A673 (cell line): ENCODE measurements around the gene ATIC. TPM values are rescaled to one million over a fixed set of nuclear protein-coding genes. Genes with fewer than 3 reads are reported as not detected.

Experiments used
- BruUV-seq: library from RNA; stranded (reverse); fragments of 400-500 nt; replicated peaks from 2 replicates; lab custom pipeline; 2021; lab: Mats Ljungman, UMichigan
- CTCF ChIA-PET: fragments of 300-600 bp; sonication (Branson Sonifier 250); formaldehyde crosslinking; loops from one replicate; lab custom pipeline; 2022; ENCODE audit warnings: antibody characterized with exemption; lab: Charles Lee
- POLR2A ChIA-PET: fragments of 300-600 bp; sonication (Branson Sonifier 250); formaldehyde crosslinking; loops from one replicate; lab custom pipeline; 2022; ENCODE audit warnings: antibody characterized with exemption; ENCODE audit not compliant: low non-redundant PET; lab: Charles Lee
- DNase-seq: peaks from one replicate; pipeline ENCODE4 v3.0.0-alpha.2; 2015; ENCODE audit warnings: low spot score
- H3K27ac ChIP-seq: fragments of 200-600 bp; sonication (generic); 2 replicates; pipeline ENCODE4 v1.5.1; 2016; ENCODE audit warnings: mixed run types, low read depth, mild to moderate bottlenecking, mixed read lengths, antibody characterized with exemption, low read length; ENCODE audit not compliant: poor library complexity, severe bottlenecking
- H3K27me3 ChIP-seq: fragments of 200-600 bp; sonication (generic); replicated peaks from 2 replicates; pipeline ENCODE4 v1.6.1; 2017; ENCODE audit warnings: mixed run types, low read depth, mild to moderate bottlenecking, mixed read lengths, antibody characterized with exemption, low read length; ENCODE audit not compliant: insufficient read depth, poor library complexity
- H3K36me3 ChIP-seq: fragments of 200-600 bp; sonication (generic); 2 replicates; pipeline ENCODE4 v1.6.1; 2016; ENCODE audit warnings: mixed run types, mild to moderate bottlenecking, mixed read lengths, antibody characterized with exemption, low read length; ENCODE audit not compliant: insufficient read depth, poor library complexity, severe bottlenecking
- H3K4me1 ChIP-seq: fragments of 200-600 bp; sonication (generic); 2 replicates; pipeline ENCODE4 v1.6.1; 2017; ENCODE audit warnings: mixed run types, mild to moderate bottlenecking, mixed read lengths, antibody characterized with exemption, low read length; ENCODE audit not compliant: insufficient read depth, poor library complexity, severe bottlenecking
- H3K4me3 ChIP-seq: fragments of 200-600 bp; sonication (generic); 2 replicates; pipeline ENCODE4 v1.5.1; 2016; ENCODE audit warnings: low read depth, mixed run types, mild to moderate bottlenecking, mixed read lengths, low read length; ENCODE audit not compliant: poor library complexity, severe bottlenecking
- H3K9me3 ChIP-seq: fragments of 200-600 bp; sonication (generic); 2 replicates; pipeline ENCODE4 v1.6.1; 2016; ENCODE audit warnings: mixed run types, low read depth, mild to moderate bottlenecking, mixed read lengths, antibody characterized with exemption, low read length; ENCODE audit not compliant: poor library complexity, severe bottlenecking
- EZH2 ChIP-seq: fragments of 200-600 bp; sonication (generic); IDR thresholded peaks from 2 replicates; pipeline ENCODE4 v1.6.1; 2017; ENCODE audit warnings: borderline replicate concordance, low read depth, mild to moderate bottlenecking, mixed read lengths, antibody characterized with exemption, low read length; ENCODE audit not compliant: poor library complexity, severe bottlenecking
- intact Hi-C: fragments of 100-400 bp; cut with micrococcal nuclease; formaldehyde crosslinking; loops from one replicate; pipeline ENCODE4 v1.10.0; 2022; ENCODE audit not compliant: unreplicated experiment
- total RNA-seq: library from RNA; stranded (reverse); gene quantifications from 2 replicates; pipeline ENCODE4 v1.2.3, GENCODE V29; 2021
- TF ChIP-seq, protein P1 (sequence below): fragments of 300-800, 200-600 bp; sonication (generic); conservative IDR thresholded peaks from 2 replicates; pipeline ENCODE4 v1.5.1; 2017; ENCODE audit warnings: low read depth, mild to moderate bottlenecking, antibody characterized with exemption, low read length, moderate library complexity, mixed read lengths

Gene ATIC
- total RNA-seq, 1 experiment from 2014 or later: 328 TPM

DNA sequence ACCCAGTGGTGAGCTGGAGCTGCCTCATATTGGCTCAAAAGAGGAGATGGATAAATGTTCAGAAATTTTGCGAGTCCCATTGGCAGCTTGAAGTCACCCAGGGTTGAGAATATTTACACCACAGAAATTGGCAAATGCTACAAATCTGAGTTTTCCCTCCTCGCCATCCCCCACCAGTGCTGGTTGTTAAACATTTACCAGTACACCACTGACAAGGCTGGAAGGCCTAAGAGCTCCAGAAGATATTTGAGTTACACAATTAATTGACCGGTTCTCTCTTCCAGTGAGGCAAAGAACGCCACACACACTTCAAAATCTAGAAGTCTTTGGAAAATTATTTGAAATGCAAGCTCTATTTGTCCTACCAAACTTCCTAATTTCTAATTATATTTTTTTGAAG lies 47.5 kb upstream of the ATIC start:
- TF ChIP-seq, protein P1, sequence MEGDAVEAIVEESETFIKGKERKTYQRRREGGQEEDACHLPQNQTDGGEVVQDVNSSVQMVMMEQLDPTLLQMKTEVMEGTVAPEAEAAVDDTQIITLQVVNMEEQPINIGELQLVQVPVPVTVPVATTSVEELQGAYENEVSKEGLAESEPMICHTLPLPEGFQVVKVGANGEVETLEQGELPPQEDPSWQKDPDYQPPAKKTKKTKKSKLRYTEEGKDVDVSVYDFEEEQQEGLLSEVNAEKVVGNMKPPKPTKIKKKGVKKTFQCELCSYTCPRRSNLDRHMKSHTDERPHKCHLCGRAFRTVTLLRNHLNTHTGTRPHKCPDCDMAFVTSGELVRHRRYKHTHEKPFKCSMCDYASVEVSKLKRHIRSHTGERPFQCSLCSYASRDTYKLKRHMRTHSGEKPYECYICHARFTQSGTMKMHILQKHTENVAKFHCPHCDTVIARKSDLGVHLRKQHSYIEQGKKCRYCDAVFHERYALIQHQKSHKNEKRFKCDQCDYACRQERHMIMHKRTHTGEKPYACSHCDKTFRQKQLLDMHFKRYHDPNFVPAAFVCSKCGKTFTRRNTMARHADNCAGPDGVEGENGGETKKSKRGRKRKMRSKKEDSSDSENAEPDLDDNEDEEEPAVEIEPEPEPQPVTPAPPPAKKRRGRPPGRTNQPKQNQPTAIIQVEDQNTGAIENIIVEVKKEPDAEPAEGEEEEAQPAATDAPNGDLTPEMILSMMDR: no peak
- no peak for TF ChIP-seq EZH2
- Histone ChIP-seq H3K9me3 (no peaks in the 10 kb centered on the region), H3K27ac (no peak overlapping the region), H3K4me1 (peaks cover 8% of the 10 kb centered on the region), H3K4me3 (no peak overlapping the region), H3K36me3 (no peaks in the 10 kb centered on the region), H3K27me3 (no peaks in the 10 kb centered on the region)
- DNase-seq: no peak
- ChIA-PET POLR2A (no interaction called here), CTCF (no interaction called here)
- no TSS peak for BruUV-seq
- intact Hi-C loops: no loop called here

DNA sequence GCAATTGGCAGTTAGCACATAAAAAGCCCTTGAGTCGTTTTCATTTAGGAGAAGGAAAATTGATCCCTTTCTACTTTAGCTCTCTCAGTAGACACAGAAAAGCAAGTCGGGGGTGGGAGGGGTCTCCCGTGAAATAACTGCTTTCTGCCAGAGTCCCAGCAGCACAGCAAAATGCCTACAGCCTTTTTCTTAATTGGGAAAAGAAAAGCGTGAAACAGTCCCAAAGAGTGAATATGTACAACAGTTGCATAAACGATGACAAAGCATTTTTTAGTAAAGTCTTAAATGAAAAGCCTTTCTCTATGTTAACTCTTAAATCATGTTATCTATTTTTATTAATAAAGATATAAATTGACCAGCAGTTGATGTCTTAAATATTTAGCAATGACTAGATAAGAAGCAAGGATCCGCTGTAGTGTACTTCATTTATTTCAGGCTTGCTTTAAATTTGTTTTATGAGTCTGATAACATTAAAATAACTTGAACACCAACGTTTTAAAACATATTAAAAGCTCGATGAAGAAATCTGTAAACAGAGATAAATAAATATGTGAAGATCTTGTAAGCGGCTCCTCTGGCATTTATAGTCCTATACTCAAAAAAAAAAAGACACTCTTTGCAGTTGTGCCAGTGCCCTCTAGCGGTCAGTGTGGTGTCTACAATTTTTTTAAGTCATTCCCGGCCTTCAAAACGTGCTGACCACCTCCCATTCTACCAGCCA lies 42.3 kb upstream of the ATIC start:
- Histone ChIP-seq H3K9me3 (no peaks in the 10 kb centered on the region), H3K36me3 (no peaks in the 10 kb centered on the region), H3K4me3 (no peak overlapping the region), H3K27me3 (no peaks in the 10 kb centered on the region), H3K27ac (no peak overlapping the region), H3K4me1 (peaks cover 7% of the 10 kb centered on the region)
- CTCF ChIA-PET: interaction anchor here (0.6 to 0.7 kb wide), 5 partner anchors 308 to 953 kb away, joined by 3 to 5 read pairs (median 3); no protein-coding TSS in a partner anchor
- intact Hi-C loops: loop anchor here (2.0 to 5.0 kb wide), 2 partner anchors 309 to 653 kb away; no protein-coding TSS in a partner anchor
- TF ChIP-seq, protein P1: peak; percentile 92
- no peak for TF ChIP-seq EZH2
- DNase-seq: peak; percentile 88
- POLR2A ChIA-PET: interaction anchor here (0.7 kb wide), 1 partner anchor 1229 kb away, joined by 3 read pairs; no protein-coding TSS in a partner anchor
- BruUV-seq: no TSS peak

DNA sequence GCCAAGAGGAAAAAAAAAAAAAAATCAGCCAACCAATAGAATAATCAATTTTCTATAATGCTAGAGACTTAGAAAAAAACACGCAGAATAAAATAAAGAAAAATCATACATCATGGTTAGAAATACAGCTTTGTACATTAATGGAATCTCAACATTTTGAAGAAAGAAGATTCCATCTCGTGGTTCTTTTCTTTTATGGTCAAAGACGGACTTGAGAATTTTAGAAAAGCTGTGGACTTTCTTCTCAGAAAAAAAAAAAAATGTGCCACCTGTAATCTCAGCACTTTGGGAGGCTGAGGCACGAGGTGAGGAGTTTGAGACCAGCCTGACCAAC lies 41.8 kb upstream of the ATIC start:
- Histone ChIP-seq H3K27me3 (no peaks in the 10 kb centered on the region), H3K4me1 (peaks cover 7% of the 10 kb centered on the region), H3K9me3 (no peaks in the 10 kb centered on the region), H3K4me3 (no peak overlapping the region), H3K36me3 (no peaks in the 10 kb centered on the region), H3K27ac (no peak overlapping the region)
- ChIA-PET POLR2A (no interaction called here), CTCF (interaction anchor here (0.7 kb wide), 3 partner anchors 310 to 953 kb away, joined by 3 to 5 read pairs (median 3); no protein-coding TSS in a partner anchor)
- intact Hi-C loops: no loop called here
- no TSS peak for BruUV-seq
- TF ChIP-seq, protein P1: no peak
- TF ChIP-seq EZH2: no peak
- DNase-seq: no peak
